Hepatocyte (in vitro differentiated cells): ENCODE results near the gene MDC1.

Experiments used
- EZH2phosphoT487 ChIP-seq: fragments of 200-600 bp; sonication (generic); IDR thresholded peaks from one replicate; pipeline ENCODE4 v1.6.1; 2018; ENCODE audit warnings: antibody characterized with exemption, mild to moderate bottlenecking, low read depth, moderate library complexity; ENCODE audit not compliant: unreplicated experiment, severe bottlenecking
- TF ChIP-seq, protein P1 (sequence below): fragments of 200-600 bp; sonication (generic); IDR thresholded peaks from 2 replicates; pipeline ENCODE4 v1.5.1; 2016; ENCODE audit warnings: antibody characterized with exemption, mild to moderate bottlenecking; ENCODE audit not compliant: poor library complexity

- TF ChIP-seq, protein P1, sequence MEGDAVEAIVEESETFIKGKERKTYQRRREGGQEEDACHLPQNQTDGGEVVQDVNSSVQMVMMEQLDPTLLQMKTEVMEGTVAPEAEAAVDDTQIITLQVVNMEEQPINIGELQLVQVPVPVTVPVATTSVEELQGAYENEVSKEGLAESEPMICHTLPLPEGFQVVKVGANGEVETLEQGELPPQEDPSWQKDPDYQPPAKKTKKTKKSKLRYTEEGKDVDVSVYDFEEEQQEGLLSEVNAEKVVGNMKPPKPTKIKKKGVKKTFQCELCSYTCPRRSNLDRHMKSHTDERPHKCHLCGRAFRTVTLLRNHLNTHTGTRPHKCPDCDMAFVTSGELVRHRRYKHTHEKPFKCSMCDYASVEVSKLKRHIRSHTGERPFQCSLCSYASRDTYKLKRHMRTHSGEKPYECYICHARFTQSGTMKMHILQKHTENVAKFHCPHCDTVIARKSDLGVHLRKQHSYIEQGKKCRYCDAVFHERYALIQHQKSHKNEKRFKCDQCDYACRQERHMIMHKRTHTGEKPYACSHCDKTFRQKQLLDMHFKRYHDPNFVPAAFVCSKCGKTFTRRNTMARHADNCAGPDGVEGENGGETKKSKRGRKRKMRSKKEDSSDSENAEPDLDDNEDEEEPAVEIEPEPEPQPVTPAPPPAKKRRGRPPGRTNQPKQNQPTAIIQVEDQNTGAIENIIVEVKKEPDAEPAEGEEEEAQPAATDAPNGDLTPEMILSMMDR = no peak
- no peak for TF ChIP-seq EZH2phosphoT487
These were observed 33.2 kb upstream of the MDC1 start for GRCh38 chr6:30750379-30750668.
